Measurements from ENCODE around the gene CLBA1.

The CLBA1 gene

DNA sequence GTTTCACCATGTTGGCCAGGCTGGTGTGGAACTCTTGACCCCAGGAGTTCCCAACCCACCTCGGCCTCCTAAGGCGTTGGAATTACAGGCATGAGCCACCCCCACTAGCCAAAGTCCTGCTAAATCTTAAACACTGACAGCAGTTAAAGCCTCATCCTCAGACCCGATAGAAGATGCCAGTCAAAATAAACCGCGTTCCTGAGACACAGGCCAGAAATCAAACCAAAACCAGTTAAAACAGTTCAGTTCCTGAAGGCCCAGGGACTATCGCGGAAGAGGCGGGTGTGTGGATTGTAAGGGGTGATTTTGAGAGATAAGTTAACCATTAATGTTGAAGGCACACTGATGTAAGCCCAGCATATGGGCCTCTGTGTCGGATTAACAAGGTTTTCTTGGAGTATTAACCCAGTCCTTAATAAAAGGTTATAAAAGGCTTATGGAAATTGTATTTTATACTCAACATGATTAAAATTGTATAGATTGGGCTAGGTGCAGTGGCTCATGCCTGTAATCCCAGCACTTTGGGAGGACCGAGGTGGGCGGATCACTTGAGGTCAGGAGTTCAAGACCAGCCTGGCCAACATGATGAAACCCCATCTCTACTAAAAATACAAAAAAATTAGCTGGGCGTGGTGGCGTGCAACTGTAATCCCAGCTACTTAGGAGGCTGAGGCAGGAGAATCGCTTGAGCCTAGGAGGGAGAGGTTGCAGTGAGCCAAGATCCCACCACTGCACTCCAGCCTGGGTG is 54.0 kb downstream of the CLBA1 start:
- Histone ChIP-seq H3K4me3 (ENCODE audit: low read length) (no peak overlapping the region), H3K36me3 (ENCODE audit: insufficient read depth, low read length) (no peaks in the 10 kb centered on the region), H3K4me1 (ENCODE audit: control insufficient read depth, insufficient read depth, low read length) (peaks cover 3% of the 10 kb centered on the region), H3K4me2 (ENCODE audit: low read length) (no peak overlapping the region), H3K27me3 (ENCODE audit: control insufficient read depth, insufficient read depth, low read length) (peaks cover 6% of the 10 kb centered on the region), H3K9ac (ENCODE audit: low read depth, low read length) (no peak overlapping the region), H3K9me3 (replicated peaks; ENCODE audit: low read length) (no peaks in the 10 kb centered on the region)

DNA sequence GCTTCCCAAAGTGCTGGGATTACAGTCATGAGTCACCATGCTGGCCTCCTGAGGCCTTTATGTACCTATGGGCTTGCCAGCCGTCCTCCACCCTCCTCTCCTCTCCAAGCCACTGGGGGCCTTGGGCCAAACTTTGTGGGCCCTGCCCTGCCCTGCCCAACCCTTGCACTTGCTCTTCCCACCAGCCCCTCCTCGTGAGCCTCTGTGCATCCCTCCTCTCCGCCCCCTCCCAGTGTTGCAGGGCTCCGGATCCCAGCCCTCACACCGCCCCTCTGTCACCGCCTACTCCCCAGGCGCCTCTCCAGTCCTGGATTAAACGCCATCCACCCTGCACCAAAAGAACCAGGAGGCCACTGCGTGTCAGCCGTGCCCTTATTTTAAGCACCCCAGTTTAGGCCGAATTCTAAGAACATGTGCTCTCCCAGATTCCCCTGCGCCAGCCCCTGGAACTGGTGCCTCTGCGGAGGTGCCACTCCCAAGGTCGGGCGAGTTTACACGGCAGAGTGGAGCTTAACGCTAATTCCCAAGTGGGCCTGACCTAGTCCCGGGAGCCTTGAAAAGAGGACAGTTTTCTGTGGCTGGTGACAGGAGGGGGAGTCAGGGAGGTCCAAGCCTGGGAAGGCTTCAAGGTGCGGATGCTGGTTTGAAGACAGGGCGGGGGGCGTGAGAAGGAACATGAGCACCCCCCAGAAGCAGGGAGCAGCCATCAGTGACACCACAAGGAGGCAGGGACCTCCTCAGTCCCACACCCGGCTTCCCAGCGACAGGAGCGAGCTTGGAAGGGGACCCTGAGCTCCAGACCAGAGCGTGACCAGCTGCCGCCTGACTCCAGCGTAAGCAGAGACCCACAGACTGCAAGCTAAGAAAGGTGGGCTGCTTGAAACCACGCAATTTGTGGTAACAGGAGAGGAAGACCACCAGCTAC is 56.5 kb downstream of the CLBA1 start:
- no peak overlapping the region for H3K9ac ChIP-seq (ENCODE audit: low read depth, low read length)
- peaks cover 3% of the 10 kb centered on the region for H3K4me1 ChIP-seq (ENCODE audit: control insufficient read depth, insufficient read depth, low read length)
- H3K9me3 ChIP-seq (replicated peaks; ENCODE audit: low read length), result no peaks in the 10 kb centered on the region
- H3K36me3 ChIP-seq (ENCODE audit: insufficient read depth, low read length), result no peaks in the 10 kb centered on the region
- no peak overlapping the region for H3K4me3 ChIP-seq (ENCODE audit: low read length)
- peaks cover 6% of the 10 kb centered on the region for H3K27me3 ChIP-seq (ENCODE audit: control insufficient read depth, insufficient read depth, low read length)
- no peak overlapping the region for H3K4me2 ChIP-seq (ENCODE audit: low read length)

DNA sequence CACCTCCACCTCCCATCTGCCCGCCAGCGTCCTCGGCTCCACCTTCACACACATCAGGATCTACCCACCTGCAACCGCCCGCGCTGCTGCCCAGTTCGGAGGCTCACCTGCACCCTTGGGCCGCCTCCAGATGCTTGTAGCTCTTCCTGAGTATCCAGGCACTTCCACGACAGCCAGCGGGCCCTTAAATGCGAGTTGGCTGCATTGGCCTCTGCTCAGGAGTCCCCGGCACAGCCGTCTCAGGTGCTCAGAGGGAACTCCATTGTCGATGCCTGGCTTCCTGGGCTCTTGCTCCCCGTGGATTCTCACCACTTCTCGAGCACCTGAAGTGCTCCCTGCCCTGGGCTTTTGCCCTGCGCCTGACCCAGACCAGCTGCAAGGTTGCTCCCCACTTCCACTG is 57.2 kb downstream of the CLBA1 start:
- no peaks in the 10 kb centered on the region for H3K9me3 ChIP-seq (replicated peaks; ENCODE audit: low read length)
- H3K9ac ChIP-seq (ENCODE audit: low read depth, low read length), result no peak overlapping the region
- no peak overlapping the region for H3K4me3 ChIP-seq (ENCODE audit: low read length)
- no peak overlapping the region for H3K4me2 ChIP-seq (ENCODE audit: low read length)
- no peaks in the 10 kb centered on the region for H3K36me3 ChIP-seq (ENCODE audit: insufficient read depth, low read length)
- peaks cover 6% of the 10 kb centered on the region for H3K27me3 ChIP-seq (ENCODE audit: control insufficient read depth, insufficient read depth, low read length)
- peaks cover 3% of the 10 kb centered on the region for H3K4me1 ChIP-seq (ENCODE audit: control insufficient read depth, insufficient read depth, low read length)

DNA sequence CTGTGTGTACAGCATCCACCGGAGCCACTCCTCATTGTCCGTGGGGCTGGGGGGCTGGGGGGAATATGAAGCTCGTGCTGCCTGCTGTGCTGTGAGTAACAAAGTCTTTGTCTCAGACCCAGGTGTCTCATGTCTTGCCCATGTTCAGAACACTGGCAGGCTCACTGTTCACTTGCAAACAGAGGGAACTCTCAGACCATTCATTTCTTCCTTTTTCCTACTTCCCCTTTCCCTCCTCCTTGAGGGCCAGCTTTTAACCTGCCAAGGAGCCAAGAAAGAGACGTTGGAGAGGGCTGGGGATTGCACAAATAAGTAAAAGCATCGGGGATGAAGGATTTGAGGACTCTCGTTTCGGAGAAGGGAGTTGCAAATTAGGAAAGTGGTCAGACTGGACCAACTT is 58.1 kb downstream of the CLBA1 start:
- Histone ChIP-seq H3K4me3 (ENCODE audit: low read length) (no peak overlapping the region), H3K27me3 (ENCODE audit: control insufficient read depth, insufficient read depth, low read length) (peaks cover 6% of the 10 kb centered on the region)

More for the DNA sequence above, 58.1 kb downstream of the CLBA1 start:
- Histone ChIP-seq H3K4me2 (ENCODE audit: low read length) (no peak overlapping the region), H3K9me3 (replicated peaks; ENCODE audit: low read length) (no peaks in the 10 kb centered on the region), H3K36me3 (ENCODE audit: insufficient read depth, low read length) (no peaks in the 10 kb centered on the region), H3K4me1 (ENCODE audit: control insufficient read depth, insufficient read depth, low read length) (peaks cover 3% of the 10 kb centered on the region), H3K9ac (ENCODE audit: low read depth, low read length) (no peak overlapping the region)

All from skeletal muscle satellite cell (primary cell).